OCI-LY3 (cell line): Measurements from ENCODE around the gene TRABD2B.

Experiments
- H2AFZ ChIP-seq: fragments of 200-600, 300-600 bp; shearing (Covaris generic); 2 replicates; pipeline ENCODE4 v1.6.0; 2014; ENCODE audit warnings: antibody characterized with exemption, low read depth, low read length
- H3K27ac ChIP-seq: fragments of 200-600, 300-600 bp; sonication (generic); 2 replicates; pipeline ENCODE4 v1.5.1; 2014; ENCODE audit warnings: mild to moderate bottlenecking, low read length, moderate library complexity, mixed read lengths
- H3K27me3 ChIP-seq: fragments of 200-600, 300-600 bp; sonication (generic); 2 replicates; pipeline ENCODE4 v1.6.1; 2014; ENCODE audit warnings: low read depth, low read length, mixed read lengths
- H3K36me3 ChIP-seq: fragments of 200-600, 300-600 bp; sonication (generic); replicated peaks from 2 replicates; pipeline ENCODE3; 2014; ENCODE audit warnings: low read depth, low read length, mixed read lengths
- H3K4me1 ChIP-seq: fragments of 300-600, 200-600 bp; sonication (generic); 2 replicates; pipeline ENCODE4 v1.6.1; 2014; ENCODE audit warnings: low read length, mixed read lengths
- H3K4me2 ChIP-seq: fragments of 200-600, 300-600 bp; sonication (generic); 2 replicates; pipeline ENCODE4 v1.6.1; 2014; ENCODE audit warnings: low read length, mixed read lengths
- H3K4me3 ChIP-seq: fragments of 300-600, 200-600 bp; sonication (generic); 2 replicates; pipeline ENCODE4 v1.5.1; 2014; ENCODE audit warnings: antibody characterized with exemption, mild to moderate bottlenecking, low read length, moderate library complexity
- H3K79me2 ChIP-seq: fragments of 300-600, 200-600 bp; shearing (Covaris generic); 2 replicates; pipeline ENCODE4 v1.6.1; 2014; ENCODE audit warnings: mild to moderate bottlenecking, low read length, mixed read lengths
- H3K9ac ChIP-seq: fragments of 300-600, 200-600 bp; shearing (Covaris generic); 2 replicates; pipeline ENCODE4 v1.6.0; 2014; ENCODE audit warnings: mild to moderate bottlenecking, low read length, moderate library complexity
- H3K9me3 ChIP-seq: fragments of 200-600, 300-600 bp; shearing (Covaris generic); 2 replicates; pipeline ENCODE4 v1.6.1; 2014; ENCODE audit warnings: low read length, mixed read lengths; ENCODE audit not compliant: insufficient read depth
- H4K20me1 ChIP-seq: fragments of 200-600, 300-600 bp; sonication (generic); 2 replicates; pipeline ENCODE4 v1.6.1; 2016; ENCODE audit warnings: low read length, mixed read lengths; ENCODE audit not compliant: insufficient read depth
- EZH2phosphoT487 ChIP-seq: fragments of 200-600 bp; shearing (Covaris generic); IDR thresholded peaks from 2 replicates; pipeline ENCODE4 v1.6.1; 2018; ENCODE audit warnings: antibody characterized with exemption, mixed run types, low read depth
- TF ChIP-seq, protein P1 (sequence below): fragments of 200-600, 300-600 bp; sonication (generic); IDR thresholded peaks from 2 replicates; pipeline ENCODE4 v1.5.1; 2014; ENCODE audit warnings: antibody characterized with exemption, low read length, low read depth

TRABD2B gene

DNA sequence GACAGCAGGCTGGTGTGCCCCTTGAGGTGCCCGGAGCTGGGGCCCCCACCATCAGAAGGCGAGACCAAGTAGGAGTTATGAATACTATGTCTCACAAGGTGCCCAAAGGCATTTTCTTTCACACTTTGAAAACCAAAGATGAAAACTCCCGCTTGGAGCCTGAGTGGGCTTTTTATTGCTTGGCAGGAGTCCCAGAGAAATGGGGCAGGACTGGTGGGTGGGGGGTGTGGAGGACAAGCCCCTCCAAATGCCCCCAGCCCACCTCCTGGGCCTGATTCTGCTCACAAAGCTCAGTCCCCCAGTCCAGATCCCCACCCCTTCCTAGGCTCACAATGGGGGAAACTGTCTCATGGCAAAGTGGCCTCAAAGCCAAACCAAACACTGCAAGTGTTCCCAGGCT, 227.9 kb downstream of the TRABD2B start:
- no peak overlapping the region for H3K27ac ChIP-seq
- no peak overlapping the region for H2AFZ ChIP-seq
- no peaks in the 10 kb centered on the region for H3K27me3 ChIP-seq
- H3K4me1 ChIP-seq: no peaks in the 10 kb centered on the region
- H4K20me1 ChIP-seq: no peaks in the 10 kb centered on the region
- no peak overlapping the region for H3K9ac ChIP-seq
- no peak overlapping the region for H3K4me3 ChIP-seq
- H3K36me3 ChIP-seq: no peaks in the 10 kb centered on the region
- H3K4me2 ChIP-seq: no peak overlapping the region
- H3K9me3 ChIP-seq: no peaks in the 10 kb centered on the region
- no peak for TF ChIP-seq EZH2phosphoT487
- TF ChIP-seq, protein P1, sequence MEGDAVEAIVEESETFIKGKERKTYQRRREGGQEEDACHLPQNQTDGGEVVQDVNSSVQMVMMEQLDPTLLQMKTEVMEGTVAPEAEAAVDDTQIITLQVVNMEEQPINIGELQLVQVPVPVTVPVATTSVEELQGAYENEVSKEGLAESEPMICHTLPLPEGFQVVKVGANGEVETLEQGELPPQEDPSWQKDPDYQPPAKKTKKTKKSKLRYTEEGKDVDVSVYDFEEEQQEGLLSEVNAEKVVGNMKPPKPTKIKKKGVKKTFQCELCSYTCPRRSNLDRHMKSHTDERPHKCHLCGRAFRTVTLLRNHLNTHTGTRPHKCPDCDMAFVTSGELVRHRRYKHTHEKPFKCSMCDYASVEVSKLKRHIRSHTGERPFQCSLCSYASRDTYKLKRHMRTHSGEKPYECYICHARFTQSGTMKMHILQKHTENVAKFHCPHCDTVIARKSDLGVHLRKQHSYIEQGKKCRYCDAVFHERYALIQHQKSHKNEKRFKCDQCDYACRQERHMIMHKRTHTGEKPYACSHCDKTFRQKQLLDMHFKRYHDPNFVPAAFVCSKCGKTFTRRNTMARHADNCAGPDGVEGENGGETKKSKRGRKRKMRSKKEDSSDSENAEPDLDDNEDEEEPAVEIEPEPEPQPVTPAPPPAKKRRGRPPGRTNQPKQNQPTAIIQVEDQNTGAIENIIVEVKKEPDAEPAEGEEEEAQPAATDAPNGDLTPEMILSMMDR: no peak
- no peaks in the 10 kb centered on the region for H3K79me2 ChIP-seq

DNA sequence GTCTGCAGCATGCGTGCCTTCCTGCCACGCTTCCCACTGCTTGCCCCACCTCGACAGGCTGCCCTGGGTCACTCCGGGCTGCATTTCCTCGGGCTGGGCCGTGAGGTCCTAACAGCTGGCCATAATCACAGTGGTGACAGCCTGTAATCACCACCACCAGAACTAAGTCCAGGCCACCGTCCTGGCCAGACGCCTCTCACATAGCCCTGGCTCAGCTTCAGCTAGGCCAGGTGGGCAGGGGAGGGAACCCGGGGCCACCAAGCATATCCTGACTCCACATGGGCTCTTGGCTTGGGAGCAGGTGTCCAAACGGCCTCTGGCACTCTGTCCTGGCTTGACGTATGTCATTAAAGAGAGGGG, 229.5 kb downstream of the TRABD2B start:
- H3K4me3 ChIP-seq: no peak overlapping the region
- no peaks in the 10 kb centered on the region for H3K79me2 ChIP-seq
- no peak overlapping the region for H3K4me2 ChIP-seq
- no peak overlapping the region for H3K9ac ChIP-seq
- TF ChIP-seq, protein P1: no peak
- no peak for TF ChIP-seq EZH2phosphoT487
- no peak overlapping the region for H3K27ac ChIP-seq
- no peaks in the 10 kb centered on the region for H4K20me1 ChIP-seq
- no peaks in the 10 kb centered on the region for H3K27me3 ChIP-seq
- no peaks in the 10 kb centered on the region for H3K9me3 ChIP-seq
- no peaks in the 10 kb centered on the region for H3K36me3 ChIP-seq
- no peak overlapping the region for H2AFZ ChIP-seq
- no peaks in the 10 kb centered on the region for H3K4me1 ChIP-seq

DNA sequence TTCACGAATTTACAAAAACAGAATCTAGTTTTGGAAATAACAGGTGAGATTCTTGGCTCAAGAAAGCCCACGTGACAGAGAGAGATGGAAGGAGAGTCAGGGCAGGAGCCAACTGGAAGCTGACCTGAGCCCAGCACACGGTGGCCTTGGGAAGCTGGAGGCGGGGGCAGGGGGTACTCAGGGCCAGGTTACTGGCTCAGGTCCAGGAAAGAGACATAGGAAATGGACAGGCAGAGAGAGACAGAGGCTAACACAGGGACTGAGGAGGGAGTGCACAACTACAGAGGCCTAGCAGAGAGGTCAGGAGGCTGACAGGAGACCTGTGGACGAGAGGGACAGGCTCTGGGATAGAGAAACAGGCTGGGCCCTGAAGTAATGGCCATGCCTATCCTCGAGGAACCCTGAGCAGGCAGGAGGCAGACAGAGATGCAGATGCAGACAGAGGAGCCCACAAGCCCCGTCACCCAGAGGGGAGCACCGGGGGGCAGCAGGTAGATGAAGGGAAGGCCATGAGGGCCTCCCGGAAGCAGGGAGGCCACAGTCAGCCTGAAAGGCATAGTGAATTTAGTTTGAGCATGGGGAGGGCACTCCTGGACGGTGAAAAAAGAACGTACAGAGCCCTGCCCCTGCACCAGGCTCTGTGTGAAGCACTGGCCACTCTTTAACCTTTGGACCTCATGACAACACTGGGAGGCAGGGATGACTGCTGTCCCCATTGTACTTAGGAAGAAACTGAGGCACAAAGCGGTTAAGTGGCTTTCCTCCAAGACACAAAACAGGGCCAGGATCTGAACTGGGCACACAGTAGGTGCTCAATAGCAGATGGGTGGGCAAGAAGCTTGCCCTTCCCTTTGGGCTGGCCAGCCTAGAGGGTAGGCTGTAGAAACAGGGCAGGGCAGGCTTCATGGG, 230.1 kb downstream of the TRABD2B start:
- H3K36me3 ChIP-seq: no peaks in the 10 kb centered on the region
- no peaks in the 10 kb centered on the region for H3K79me2 ChIP-seq
- H3K27ac ChIP-seq: no peak overlapping the region
- no peaks in the 10 kb centered on the region for H3K9me3 ChIP-seq
- H3K4me3 ChIP-seq: no peak overlapping the region
- no peak overlapping the region for H3K9ac ChIP-seq
- no peak overlapping the region for H2AFZ ChIP-seq
- no peaks in the 10 kb centered on the region for H3K27me3 ChIP-seq
- TF ChIP-seq, protein P1: no peak
- no peak for TF ChIP-seq EZH2phosphoT487
- no peaks in the 10 kb centered on the region for H4K20me1 ChIP-seq
- H3K4me1 ChIP-seq: peaks cover 5% of the 10 kb centered on the region
- H3K4me2 ChIP-seq: no peak overlapping the region

DNA sequence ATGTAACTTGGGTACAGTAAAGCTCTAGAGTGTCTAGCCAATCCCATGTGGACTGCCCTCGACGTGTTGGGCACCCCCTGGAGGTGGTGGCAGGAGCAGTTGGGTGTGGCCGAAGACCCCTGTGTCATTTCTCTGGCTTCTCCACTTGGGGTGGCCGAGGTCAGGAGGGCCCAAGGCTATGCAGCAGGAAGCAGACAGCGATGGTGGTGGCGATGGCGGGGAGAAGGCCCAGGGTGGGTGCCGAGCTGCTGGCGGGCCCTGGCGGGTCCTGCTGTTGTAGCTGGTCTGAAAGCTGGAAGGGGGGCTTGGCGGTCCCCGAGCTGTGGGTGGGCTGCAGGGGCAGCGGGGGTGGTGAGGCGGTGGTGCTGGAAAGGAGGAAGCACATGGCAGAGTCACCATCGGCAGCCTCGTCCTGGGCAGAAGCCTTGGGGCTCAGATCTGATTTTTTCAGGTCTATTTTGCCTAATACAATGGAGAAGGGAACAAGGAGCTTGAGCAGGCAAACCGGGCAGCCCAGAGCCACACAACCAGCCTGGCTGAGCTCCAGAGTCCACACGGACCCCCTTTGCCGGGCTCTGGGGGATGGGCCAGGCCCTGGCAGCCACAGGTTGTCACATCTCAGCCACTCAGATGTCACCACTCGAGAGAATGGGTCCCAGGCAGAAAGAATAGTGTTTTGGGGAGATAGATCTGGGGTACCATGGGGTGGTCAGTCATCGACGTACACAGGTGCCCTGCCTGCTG, 231.3 kb downstream of the TRABD2B start:
- H3K4me1 ChIP-seq: peaks cover 12% of the 10 kb centered on the region
- H3K4me3 ChIP-seq: no peak overlapping the region
- no peaks in the 10 kb centered on the region for H3K27me3 ChIP-seq
- no peaks in the 10 kb centered on the region for H3K9me3 ChIP-seq
- TF ChIP-seq, protein P1: no peak
- no peak for TF ChIP-seq EZH2phosphoT487
- H3K36me3 ChIP-seq: no peaks in the 10 kb centered on the region
- no peak overlapping the region for H3K9ac ChIP-seq
- H3K27ac ChIP-seq: no peak overlapping the region
- H2AFZ ChIP-seq: no peak overlapping the region
- no peak overlapping the region for H3K4me2 ChIP-seq
- H3K79me2 ChIP-seq: no peaks in the 10 kb centered on the region
- H4K20me1 ChIP-seq: no peaks in the 10 kb centered on the region
